Stomach (tissue), 4 donors: ENCODE results near the gene RAPGEF1.

Experiments
- CTCF ChIP-seq, 7 experiments: fragments of 450-650 bp in 4 of 7; fragments of 200-600 bp in 3 of 7; sonication (generic) in 3 of 7; IDR thresholded peaks; one replicate each; pipeline ENCODE4 v1.5.1; 2016 to 2019; ENCODE audit warnings: antibody characterized with exemption in 7 of 7, control low read depth in 2 of 7, mild to moderate bottlenecking in 1 of 7
- EP300 ChIP-seq: sonication (generic); formaldehyde crosslinking; IDR thresholded peaks from one replicate; pipeline ENCODE4 v1.6.1; 2017; ENCODE audit warnings: antibody characterized with exemption
- POLR2A ChIP-seq, 4 donors: fragments of 450-650 bp; IDR thresholded peaks; one replicate each; pipeline ENCODE4 v1.6.1; 2016; ENCODE audit warnings: antibody characterized with exemption in 4 of 4, control low read depth in 2 of 4, mild to moderate bottlenecking in 1 of 4, moderate library complexity in 1 of 4
- POLR2AphosphoS5 ChIP-seq, 3 donors: sonication (generic); formaldehyde crosslinking; IDR thresholded peaks; one replicate each; pipeline ENCODE4 v1.6.1; 2016; ENCODE audit warnings: antibody characterized with exemption in 3 of 3

DNA sequence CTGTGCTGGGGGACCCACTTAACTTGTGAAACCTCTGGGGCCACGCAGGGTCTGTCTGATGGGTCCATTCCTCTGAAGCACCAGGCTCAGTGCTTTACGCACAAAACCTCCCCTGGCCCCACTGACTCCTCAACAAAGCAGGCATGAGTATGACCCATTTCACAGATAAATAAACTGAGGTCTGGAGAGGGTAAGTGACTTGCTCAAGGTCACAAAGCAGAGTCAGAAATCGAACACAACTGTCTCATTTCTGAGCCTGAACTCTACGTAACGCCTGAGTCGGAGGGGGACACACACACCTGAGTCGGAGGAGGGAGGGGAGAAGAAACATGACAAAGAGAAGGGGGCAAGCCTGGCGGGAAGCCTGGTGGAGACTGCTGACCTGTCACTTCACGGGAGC is 48.0 kb upstream of the RAPGEF1 start:
- TF ChIP-seq POLR2A (IDR thresholded peaks at IDR 0.05): no peak
- no peak for TF ChIP-seq CTCF (IDR thresholded peaks at IDR 0.05)
- TF ChIP-seq POLR2AphosphoS5 (IDR thresholded peaks at IDR 0.05): no peak
- TF ChIP-seq EP300: no peak
